ENCODE measurements around the gene R3HDM2. TPM values are rescaled to one million over a fixed set of nuclear protein-coding genes. Genes with fewer than 3 reads are reported as not detected.

The R3HDM2 gene
- total and polyA plus RNA-seq, 7 experiments from 2014 or later: 13.7 to 145 (median 111) TPM

GRCh38 chr12:57223191-57224165 lies 207.4 kb downstream of the R3HDM2 start:
- H3K27me3 ChIP-seq (ENCODE audit: control insufficient read depth in 2 of 2, insufficient read depth in 2 of 2, low read length in 2 of 2): peaks cover 17 to 69% of the 10 kb centered on the region in 2 donors
- Mint-ChIP-seq H3K4me1 (peaks cover 25 to 67% (median 48%) of the 10 kb centered on the region in 7 donors), H3K27me3 (peaks cover 66 to 88% (median 81%) of the 10 kb centered on the region in 5 donors), H3K9me3 (peaks cover 0 to 5% (median 0%) of the 10 kb centered on the region in 11 donors), H3K27ac (no peak overlapping the region), H3K4me3 (peak overlapping the region in 1 of 10 donors; percentile 8), H3K36me3 (peaks cover 0 to 2% (median 0%) of the 10 kb centered on the region in 5 donors)
- no peak overlapping the region for H3K4me3 ChIP-seq (ENCODE audit: low read length)
- peaks cover 0 to 27% of the 10 kb centered on the region in 2 donors for H3K4me1 ChIP-seq (ENCODE audit: control insufficient read depth in 2 of 2, insufficient read depth in 2 of 2, low read length in 2 of 2)
- H3K36me3 ChIP-seq (ENCODE audit: control insufficient read depth in 2 of 3, insufficient read depth in 3 of 3, low read length in 3 of 3): no peaks in the 10 kb centered on the region
- intact Hi-C loops (cut with micrococcal nuclease): loop anchor here (2.0 kb wide), 1 partner anchor 15 kb away; no protein-coding TSS in a partner anchor
- DNase-seq (no peak), ATAC-seq (peak; percentile 76)
- no peaks in the 10 kb centered on the region for H3K9me3 ChIP-seq (ENCODE audit: control insufficient read depth in 2 of 3, low read length in 3 of 3)
- ChIA-PET CTCF (interaction anchor here (0.7 to 11.7 kb wide), 4 partner anchors 9 to 18 kb away, joined by 3 to 148 read pairs (median 12); a partner anchor contains a TSS), POLR2A (interaction anchor here (1.0 to 9.4 kb wide), 2 partner anchors 9 to 17 kb away, joined by 3 to 79 read pairs; a partner anchor contains a TSS)
- H3K27ac ChIP-seq (ENCODE audit: low read depth, low read length): no peak overlapping the region

GRCh38 chr12:57222286-57223190 lies 208.3 kb downstream of the R3HDM2 start:
- no peak for ATAC-seq
- peak overlapping the region in 1 of 9 donors; percentile 68 for H3K27ac Mint-ChIP-seq
- H3K4me1 ChIP-seq (ENCODE audit: control insufficient read depth in 2 of 2, insufficient read depth in 2 of 2, low read length in 2 of 2): peaks cover 3 to 27% of the 10 kb centered on the region in 2 donors
- H3K27me3 Mint-ChIP-seq: peaks cover 75 to 93% (median 87%) of the 10 kb centered on the region in 5 donors
- POLR2A ChIA-PET: interaction anchor here (9.4 kb wide), 1 partner anchor 18 kb away, joined by 79 read pairs; a partner anchor contains a TSS
- H3K4me3 Mint-ChIP-seq: peak overlapping the region in 1 of 10 donors; percentile 21
- CTCF ChIA-PET: interaction anchor here (0.7 to 11.7 kb wide), 3 partner anchors 9 to 19 kb away, joined by 3 to 148 read pairs (median 4); a partner anchor contains a TSS
- peaks cover 21 to 68% (median 50%) of the 10 kb centered on the region in 7 donors for H3K4me1 Mint-ChIP-seq
- intact Hi-C loops (cut with micrococcal nuclease): no loop called here
- no peak overlapping the region for H3K4me3 ChIP-seq (ENCODE audit: low read length)
- peaks cover 20 to 76% of the 10 kb centered on the region in 2 donors for H3K27me3 ChIP-seq (ENCODE audit: control insufficient read depth in 2 of 2, insufficient read depth in 2 of 2, low read length in 2 of 2)
- peaks cover 0 to 5% (median 0%) of the 10 kb centered on the region in 11 donors for H3K9me3 Mint-ChIP-seq
- H3K27ac ChIP-seq (ENCODE audit: low read depth, low read length): no peak overlapping the region
- H3K9me3 ChIP-seq (ENCODE audit: control insufficient read depth in 2 of 3, low read length in 3 of 3): no peaks in the 10 kb centered on the region
- H3K36me3 ChIP-seq (ENCODE audit: control insufficient read depth in 2 of 3, insufficient read depth in 3 of 3, low read length in 3 of 3): no peaks in the 10 kb centered on the region
- DNase-seq: no peak
- peaks cover 0 to 2% (median 0%) of the 10 kb centered on the region in 5 donors for H3K36me3 Mint-ChIP-seq

GRCh38 chr12:57221169-57221917 lies 209.5 kb downstream of the R3HDM2 start:
- Mint-ChIP-seq H3K4me3 (peak overlapping the region in 4 of 10 donors; percentile 17 to 74 (median 36)), H3K27me3 (peaks cover 76 to 86% (median 83%) of the 10 kb centered on the region in 5 donors), H3K9me3 (peaks cover 0 to 5% (median 0%) of the 10 kb centered on the region in 11 donors), H3K27ac (peak overlapping the region in 2 of 9 donors; percentile 33 to 51), H3K36me3 (peaks cover 0 to under 1% (median 0%) of the 10 kb centered on the region in 5 donors), H3K4me1 (peaks cover 16 to 62% (median 47%) of the 10 kb centered on the region in 7 donors)
- H3K9me3 ChIP-seq (ENCODE audit: control insufficient read depth in 2 of 3, low read length in 3 of 3): no peaks in the 10 kb centered on the region
- POLR2A ChIA-PET: interaction anchor here (0.6 kb wide), 1 partner anchor 270 kb away, joined by 4 read pairs; no protein-coding TSS in a partner anchor
- H3K4me3 ChIP-seq (ENCODE audit: low read length): no peak overlapping the region
- H3K27me3 ChIP-seq (ENCODE audit: control insufficient read depth in 2 of 2, insufficient read depth in 2 of 2, low read length in 2 of 2): peaks cover 22 to 77% of the 10 kb centered on the region in 2 donors
- H3K27ac ChIP-seq (ENCODE audit: low read depth, low read length): no peak overlapping the region
- intact Hi-C loops (cut with micrococcal nuclease): no loop called here
- CTCF ChIA-PET: interaction anchor here (11.7 kb wide), 1 partner anchor 20 kb away, joined by 148 read pairs; a partner anchor contains a TSS
- ATAC-seq (no peak), DNase-seq (no peak)
- peaks cover 7 to 17% of the 10 kb centered on the region in 2 donors for H3K4me1 ChIP-seq (ENCODE audit: control insufficient read depth in 2 of 2, insufficient read depth in 2 of 2, low read length in 2 of 2)
- H3K36me3 ChIP-seq (ENCODE audit: control insufficient read depth in 2 of 3, insufficient read depth in 3 of 3, low read length in 3 of 3): no peaks in the 10 kb centered on the region

GRCh38 chr12:57220770-57221168 lies 210.1 kb downstream of the R3HDM2 start:
- ChIA-PET POLR2A (interaction anchor here (0.6 kb wide), 1 partner anchor 270 kb away, joined by 4 read pairs; no protein-coding TSS in a partner anchor), CTCF (no interaction called here)
- intact Hi-C loops (cut with micrococcal nuclease): no loop called here
- Mint-ChIP-seq H3K27me3 (peaks cover 77 to 83% (median 80%) of the 10 kb centered on the region in 5 donors), H3K27ac (peak overlapping the region in 2 of 9 donors; percentile 48 to 51), H3K4me3 (peak overlapping the region in 3 of 10 donors; percentile 12 to 74 (median 17)), H3K9me3 (peaks cover 0 to 5% (median 0%) of the 10 kb centered on the region in 11 donors), H3K4me1 (peaks cover 17 to 59% (median 43%) of the 10 kb centered on the region in 7 donors), H3K36me3 (no peaks in the 10 kb centered on the region)
- Histone ChIP-seq H3K27ac (ENCODE audit: low read depth, low read length) (no peak overlapping the region), H3K36me3 (ENCODE audit: control insufficient read depth in 2 of 3, insufficient read depth in 3 of 3, low read length in 3 of 3) (no peaks in the 10 kb centered on the region), H3K27me3 (ENCODE audit: control insufficient read depth in 2 of 2, insufficient read depth in 2 of 2, low read length in 2 of 2) (peaks cover 19 to 81% of the 10 kb centered on the region in 2 donors), H3K4me3 (ENCODE audit: low read length) (no peak overlapping the region), H3K9me3 (ENCODE audit: control insufficient read depth in 2 of 3, low read length in 3 of 3) (no peaks in the 10 kb centered on the region), H3K4me1 (ENCODE audit: control insufficient read depth in 2 of 2, insufficient read depth in 2 of 2, low read length in 2 of 2) (peaks cover 10 to 20% of the 10 kb centered on the region in 2 donors)
- DNase-seq: no peak
- no peak for ATAC-seq

GRCh38 chr12:57219993-57220754 lies 210.7 kb downstream of the R3HDM2 start:
- intact Hi-C loops (cut with micrococcal nuclease): no loop called here
- no peak for DNase-seq
- Mint-ChIP-seq H3K27me3 (peaks cover 78 to 84% (median 80%) of the 10 kb centered on the region in 5 donors), H3K4me3 (peak overlapping the region in 2 of 10 donors; percentile 12 to 19), H3K9me3 (peaks cover 0 to 3% (median 0%) of the 10 kb centered on the region in 11 donors), H3K4me1 (peaks cover 23 to 59% (median 43%) of the 10 kb centered on the region in 7 donors), H3K36me3 (no peaks in the 10 kb centered on the region), H3K27ac (peak overlapping the region in 2 of 9 donors; percentile 48 to 51)
- no peaks in the 10 kb centered on the region for H3K36me3 ChIP-seq (ENCODE audit: control insufficient read depth in 2 of 3, insufficient read depth in 3 of 3, low read length in 3 of 3)
- no peak overlapping the region for H3K27ac ChIP-seq (ENCODE audit: low read depth, low read length)
- ATAC-seq: no peak
- H3K4me1 ChIP-seq (ENCODE audit: control insufficient read depth in 2 of 2, insufficient read depth in 2 of 2, low read length in 2 of 2): peaks cover 15 to 20% of the 10 kb centered on the region in 2 donors
- H3K27me3 ChIP-seq (ENCODE audit: control insufficient read depth in 2 of 2, insufficient read depth in 2 of 2, low read length in 2 of 2): peaks cover 17 to 85% of the 10 kb centered on the region in 2 donors
- no peak overlapping the region for H3K4me3 ChIP-seq (ENCODE audit: low read length)
- CTCF ChIA-PET: interaction anchor here (1.2 to 3.1 kb wide), 4 partner anchors 10 to 31 kb away, joined by 4 to 18 read pairs (median 6); partner anchors contain the start of genes SHMT2 and STAC3
- POLR2A ChIA-PET: interaction anchor here (0.8 to 2.9 kb wide), 3 partner anchors 9 to 23 kb away, joined by 3 to 13 read pairs (median 5); partner anchors contain the start of gene SHMT2
- H3K9me3 ChIP-seq (ENCODE audit: control insufficient read depth in 2 of 3, low read length in 3 of 3): no peaks in the 10 kb centered on the region

Measured in naive thymus-derived CD4-positive, alpha-beta T cell (primary cell).